H1 (cell line): ENCODE results near the gene SOHLH2. TPM values are rescaled to one million over a fixed set of nuclear protein-coding genes. Genes with fewer than 3 reads are reported as not detected.

Experiments used
- CTCF ChIA-PET: fragments of 300-600 bp; sonication (Branson Sonifier 250); formaldehyde crosslinking; loops from one replicate; lab custom pipeline; 2021; ENCODE audit not compliant: partially characterized antibody; lab: Charles Lee
- POLR2A ChIA-PET: fragments of 300-600 bp; sonication (Branson Sonifier 250); formaldehyde crosslinking; loops from one replicate; lab custom pipeline; 2021; ENCODE audit warnings: inconsistent platforms; ENCODE audit not compliant: partially characterized antibody; lab: Charles Lee
- DNase-seq, 2 experiments: peaks; one replicate each; pipeline versions ENCODE4 v3.0.0 to v3.0.0-alpha.2; 2010 to 2022; ENCODE audit warnings: low spot score in 2 of 2, low read depth in 1 of 2, mixed read lengths in 1 of 2
- FAIRE-seq: peaks from 2 replicates; lab custom pipeline; 2011; peaks lifted over from hg19 to GRCh38; lab: Jason Lieb, UNC
- H2AFZ ChIP-seq: 2 replicates; pipeline ENCODE4 v1.8.1; 2012; ENCODE audit warnings: low read length, inconsistent platforms
- H2AK5ac ChIP-seq: 2 replicates; pipeline ENCODE4 v1.6.1; 2013; ENCODE audit warnings: low read depth, low read length
- H2BK120ac ChIP-seq: replicated peaks from 2 replicates; pipeline ENCODE3; 2013; ENCODE audit warnings: low read depth, low read length, inconsistent platforms
- H2BK12ac ChIP-seq: 2 replicates; pipeline ENCODE4 v1.6.1; 2013; ENCODE audit warnings: low read depth, low read length
- H2BK15ac ChIP-seq: 2 replicates; pipeline ENCODE4 v1.6.1; 2013; ENCODE audit warnings: low read length
- H2BK20ac ChIP-seq: 2 replicates; pipeline ENCODE4 v1.6.1; 2013; ENCODE audit warnings: low read length
- H2BK5ac ChIP-seq: 2 replicates; pipeline ENCODE4 v1.6.1; 2013; ENCODE audit warnings: low read depth, low read length
- H3K14ac ChIP-seq: 2 replicates; pipeline ENCODE4 v1.6.1; 2013; ENCODE audit warnings: inconsistent platforms; ENCODE audit not compliant: insufficient read length
- H3K18ac ChIP-seq: 2 replicates; pipeline ENCODE4 v1.6.1; 2013; ENCODE audit warnings: low read length; ENCODE audit errors: extremely low read depth
- H3K23ac ChIP-seq: 2 replicates; pipeline ENCODE4 v1.6.1; 2013; ENCODE audit warnings: inconsistent platforms; ENCODE audit not compliant: insufficient read length
- H3K23me2 ChIP-seq: 2 replicates; pipeline ENCODE4 v1.6.1; 2013; ENCODE audit warnings: low read depth, low read length
- H3K27ac ChIP-seq: 2 replicates; pipeline ENCODE4 v1.6.1; 2011; ENCODE audit warnings: low read depth, low read length, inconsistent platforms
- H3K27me3 ChIP-seq, 4 experiments: replicated peaks in 1 of 4; 1 replicate in 1 of 4; 2 replicates in 3 of 4; pipeline versions ENCODE4 v1.6.1 to v1.8.1; 2011 to 2013; ENCODE audit warnings: low read length in 3 of 4, mild to moderate bottlenecking in 3 of 4, inconsistent platforms in 2 of 4, mixed read lengths in 2 of 4, moderate library complexity in 1 of 4; ENCODE audit not compliant: control insufficient read depth in 3 of 4, insufficient read depth in 3 of 4; ENCODE audit errors: extremely low read depth in 1 of 4
- H3K36me3 ChIP-seq, 4 experiments: 2 replicates each; pipeline versions ENCODE4 v1.6.1 to v1.8.1; 2011 to 2013; ENCODE audit warnings: mild to moderate bottlenecking in 4 of 4, low read length in 3 of 4, moderate library complexity in 2 of 4, control low read depth in 1 of 4, inconsistent platforms in 1 of 4; ENCODE audit not compliant: insufficient read depth in 4 of 4, control insufficient read depth in 2 of 4
- H3K4ac ChIP-seq: replicated peaks from 2 replicates; pipeline ENCODE3; 2013; ENCODE audit warnings: low read length, low read depth, mixed read lengths, inconsistent platforms; ENCODE audit not compliant: insufficient read length
- H3K4me1 ChIP-seq, 4 experiments: replicated peaks in 1 of 4; 1 replicate in 1 of 4; 2 replicates in 3 of 4; pipeline versions ENCODE4 v1.6.1 to v1.8.1; 2011 to 2013; ENCODE audit warnings: low read length in 3 of 4, inconsistent platforms in 2 of 4, mixed read lengths in 1 of 4; ENCODE audit not compliant: insufficient read depth in 4 of 4, control insufficient read depth in 3 of 4
- H3K4me2 ChIP-seq, 2 experiments: 2 replicates each; pipeline versions ENCODE4 v1.6.1 to v1.8.1; 2011 to 2013; ENCODE audit warnings: low read depth in 2 of 2, low read length in 2 of 2, control low read depth in 1 of 2, inconsistent platforms in 1 of 2, mild to moderate bottlenecking in 1 of 2; ENCODE audit not compliant: insufficient read depth in 1 of 2
- H3K4me3 ChIP-seq, 4 experiments: fragments of 200-600, 300-600 bp in 1 of 4; sonication (generic), shearing (Covaris generic), sonication (Bioruptor Twin) in 1 of 4; 2 replicates each; pipeline versions ENCODE4 v1.5.1 to v1.8.1; 2011 to 2016; ENCODE audit warnings: low read length in 4 of 4, low read depth in 3 of 4, control low read depth in 2 of 4, inconsistent platforms in 2 of 4, mild to moderate bottlenecking in 2 of 4, mixed read lengths in 1 of 4, moderate library complexity in 1 of 4; ENCODE audit not compliant: insufficient read depth in 2 of 4; ENCODE audit errors: extremely low read depth in 1 of 4
- H3K56ac ChIP-seq: replicated peaks from 2 replicates; pipeline ENCODE3; 2013; ENCODE audit warnings: low read depth, mild to moderate bottlenecking, mixed read lengths, low read length, inconsistent platforms; ENCODE audit not compliant: insufficient read length
- H3K79me1 ChIP-seq: 2 replicates; pipeline ENCODE4 v1.6.1; 2013; ENCODE audit warnings: low read depth, low read length, control low read depth
- H3K79me2 ChIP-seq, 2 experiments: 2 replicates each; pipeline versions ENCODE4 v1.6.1 to v1.8.1; 2012 to 2013; ENCODE audit warnings: low read length in 2 of 2, mild to moderate bottlenecking in 2 of 2, inconsistent platforms in 1 of 2; ENCODE audit not compliant: insufficient read depth in 2 of 2, control insufficient read depth in 1 of 2
- H3K9ac ChIP-seq, 4 experiments: replicated peaks in 1 of 4; 1 replicate in 1 of 4; 2 replicates in 3 of 4; pipeline versions ENCODE4 v1.6.1 to v1.8.1; 2011 to 2013; ENCODE audit warnings: low read depth in 3 of 4, low read length in 3 of 4, control low read depth in 2 of 4, mild to moderate bottlenecking in 2 of 4, moderate library complexity in 2 of 4, inconsistent platforms in 1 of 4; ENCODE audit errors: extremely low read depth in 1 of 4
- H3K9me3 ChIP-seq, 2 experiments: 2 replicates each; pipeline versions ENCODE4 v1.6.1 to v1.8.1; 2012 to 2013; ENCODE audit warnings: mild to moderate bottlenecking in 2 of 2, moderate library complexity in 2 of 2, control low read depth in 1 of 2, inconsistent platforms in 1 of 2, low read depth in 1 of 2, low read length in 1 of 2, mixed read lengths in 1 of 2; ENCODE audit not compliant: insufficient read depth in 2 of 2
- H4K20me1 ChIP-seq, 2 experiments: replicated peaks in 1 of 2; 2 replicates each; pipeline versions ENCODE3 to v1.8.1; 2011 to 2013; ENCODE audit warnings: inconsistent platforms in 2 of 2, low read length in 2 of 2, mild to moderate bottlenecking in 1 of 2; ENCODE audit not compliant: insufficient read depth in 2 of 2, control insufficient read depth in 1 of 2
- H4K5ac ChIP-seq: 2 replicates; pipeline ENCODE4 v1.6.1; 2013; ENCODE audit warnings: low read length, low read depth, mixed read lengths, inconsistent platforms; ENCODE audit not compliant: insufficient read length
- H4K8ac ChIP-seq: 2 replicates; pipeline ENCODE4 v1.8.0; 2013; ENCODE audit warnings: mild to moderate bottlenecking, moderate library complexity, low read length, inconsistent platforms; ENCODE audit not compliant: insufficient read depth; ENCODE audit errors: extremely low read depth
- H4K91ac ChIP-seq: replicated peaks from 2 replicates; pipeline ENCODE3; 2013; ENCODE audit warnings: low read length, mixed read lengths, inconsistent platforms; ENCODE audit not compliant: insufficient read length
- HDAC2 ChIP-seq, 2 experiments: fragments of 300-600 bp in 1 of 2; sonication (generic) in 1 of 2; IDR thresholded peaks; 2 replicates each; pipeline ENCODE4 v1.6.1; 2011 to 2012; ENCODE audit warnings: low read depth in 2 of 2, low read length in 2 of 2, mild to moderate bottlenecking in 2 of 2, moderate library complexity in 2 of 2, borderline replicate concordance in 1 of 2, inconsistent platforms in 1 of 2
- SUZ12 ChIP-seq: fragments of 200-600 bp; sonication (generic); IDR thresholded peaks from 2 replicates; pipeline ENCODE4 v1.6.1; 2012; ENCODE audit warnings: mild to moderate bottlenecking, inconsistent platforms, low read length, moderate library complexity, mixed read lengths
- WGBS, 2 experiments: shearing (Covaris generic) in 1 of 2; methylation state at CpG; one replicate each; pipeline versions ENCODE4 v1.1.6 to v1.1.7; 2013 to 2015; ENCODE audit warnings: low lambda C conversion rate in 2 of 2, mixed read lengths in 2 of 2, inconsistent platforms in 1 of 2, low coverage in 1 of 2, missing lambda C conversion rate in 1 of 2; ENCODE audit not compliant: insufficient replicate concordance in 2 of 2, insufficient coverage in 1 of 2, insufficient read length in 1 of 2; ENCODE audit errors: extremely low coverage in 1 of 2, missing lambda C conversion rate in 1 of 2; 5-methylcytosine and 5-hydroxymethylcytosine counted together
- polyA plus RNA-seq, 7 experiments: library from polyadenylated mRNA; depleted of rRNA in 3 of 7; stranded (reverse) in 5 of 7; unstranded in 2 of 7; fragments of >200 nt in 5 of 7; fragments of 200-250 nt in 2 of 7; gene quantifications; 1 replicate in 5 of 7; 2 replicates in 1 of 7; 4 replicates in 1 of 7; pipeline versions ENCODE4 v1.2.1 to v1.2.3, GENCODE V29; 2011 to 2013; ENCODE audit warnings: missing spikeins in 2 of 7, mixed read lengths in 2 of 7
- total RNA-seq: library from RNA; stranded (reverse); fragmentation: NEBNext Ultra II Directional; extraction: Animal tissue kit (Norgen Biotek cat#: 25700); gene quantifications from 2 replicates; pipeline ENCODE4 v1.2.1, GENCODE V29; 2021

Gene SOHLH2
- total and polyA plus RNA-seq, 2 of the 8 experiments (the other 6 are each of a cell fraction or from before 2014, with no cell fraction given): 6.8 to 10.3 TPM

GRCh38 chr13:36135876-36136275 lies 78.5 kb downstream of the SOHLH2 start:
- Histone ChIP-seq H3K23ac (no peak overlapping the region), H3K14ac (no peak overlapping the region), H3K79me2 (no peaks in the 10 kb centered on the region), H2BK12ac (no peak overlapping the region), H3K4me3 (no peak overlapping the region), H2AFZ (no peak overlapping the region), H2BK5ac (no peak overlapping the region), H3K23me2 (peaks cover 6% of the 10 kb centered on the region), H4K91ac (no peak overlapping the region), H2BK120ac (no peak overlapping the region), H2BK20ac (no peak overlapping the region), H2AK5ac (no peak overlapping the region), H3K9ac (no peak overlapping the region), H4K20me1 (no peaks in the 10 kb centered on the region), H3K4me2 (no peak overlapping the region), H2BK15ac (no peak overlapping the region), H4K8ac (no peak overlapping the region), H3K56ac (no peak overlapping the region), H4K5ac (no peak overlapping the region), H3K9me3 (no peaks in the 10 kb centered on the region), H3K4ac (no peak overlapping the region), H3K79me1 (no peaks in the 10 kb centered on the region), H3K4me1 (peaks cover 0 to 4% (median 3%) of the 10 kb centered on the region in 4 experiments; a peak in 5 of 7 replicates), H3K27me3 (peaks cover 0 to 10% (median 9%) of the 10 kb centered on the region in 4 experiments; a peak in 6 of 7 replicates), H3K18ac (no peak overlapping the region), H3K27ac (no peak overlapping the region), H3K36me3 (no peaks in the 10 kb centered on the region)
- ChIA-PET POLR2A (no interaction called here), CTCF (interaction anchor here (0.6 to 1.7 kb wide), 3 partner anchors 52 to 157 kb away, joined by 3 to 4 read pairs (median 3); no protein-coding TSS in a partner anchor)
- DNase-seq: no peak
- TF ChIP-seq HDAC2 (IDR thresholded peaks at IDR 0.05; ENCODE audit: borderline replicate concordance in 1 of 2, low read depth in 2 of 2, low read length in 2 of 2): no peak
- TF ChIP-seq SUZ12: no peak
- no peak for FAIRE-seq
- WGBS, 2 experiments: 85% methylated on average over 2 of the region's 2 CpGs; no CpG with 5 or more reads in 1 of the 2 experiments
